Epithelial cell of proximal tubule (primary cell): Measurements from ENCODE around the gene TRIM31. TPM values are rescaled to one million over a fixed set of nuclear protein-coding genes. Genes with fewer than 3 reads are reported as not detected.
A peak's percentile ranks its signal among the peaks of the same experiment; 100 is the strongest.
"Not testable (repeated sequence)": the region's sequence is repeated elsewhere in the genome, so short reads cannot be mapped to it uniquely, and the experiment has no call there.

Experiments
- DNase-seq: peaks from one replicate; pipeline ENCODE4 v3.0.0-alpha.2; 2011; ENCODE audit warnings: low read depth
- H3K4me3 ChIP-seq: 2 replicates; pipeline ENCODE4 v1.5.1; 2011; ENCODE audit warnings: low read depth, mild to moderate bottlenecking, low read length
- total RNA-seq: library from RNA; depleted of rRNA; stranded (reverse); fragments of >200 nt; gene quantifications from 2 replicates; pipeline ENCODE4 v1.2.3, GENCODE V29; 2015
- TF ChIP-seq, protein P1 (sequence below): conservative IDR thresholded peaks from 2 replicates; pipeline ENCODE4 v1.5.1; 2012; ENCODE audit warnings: low read depth, mild to moderate bottlenecking, low read length

The TRIM31 gene
- total RNA-seq, 1 donor from 2014 or later = not detected

DNA sequence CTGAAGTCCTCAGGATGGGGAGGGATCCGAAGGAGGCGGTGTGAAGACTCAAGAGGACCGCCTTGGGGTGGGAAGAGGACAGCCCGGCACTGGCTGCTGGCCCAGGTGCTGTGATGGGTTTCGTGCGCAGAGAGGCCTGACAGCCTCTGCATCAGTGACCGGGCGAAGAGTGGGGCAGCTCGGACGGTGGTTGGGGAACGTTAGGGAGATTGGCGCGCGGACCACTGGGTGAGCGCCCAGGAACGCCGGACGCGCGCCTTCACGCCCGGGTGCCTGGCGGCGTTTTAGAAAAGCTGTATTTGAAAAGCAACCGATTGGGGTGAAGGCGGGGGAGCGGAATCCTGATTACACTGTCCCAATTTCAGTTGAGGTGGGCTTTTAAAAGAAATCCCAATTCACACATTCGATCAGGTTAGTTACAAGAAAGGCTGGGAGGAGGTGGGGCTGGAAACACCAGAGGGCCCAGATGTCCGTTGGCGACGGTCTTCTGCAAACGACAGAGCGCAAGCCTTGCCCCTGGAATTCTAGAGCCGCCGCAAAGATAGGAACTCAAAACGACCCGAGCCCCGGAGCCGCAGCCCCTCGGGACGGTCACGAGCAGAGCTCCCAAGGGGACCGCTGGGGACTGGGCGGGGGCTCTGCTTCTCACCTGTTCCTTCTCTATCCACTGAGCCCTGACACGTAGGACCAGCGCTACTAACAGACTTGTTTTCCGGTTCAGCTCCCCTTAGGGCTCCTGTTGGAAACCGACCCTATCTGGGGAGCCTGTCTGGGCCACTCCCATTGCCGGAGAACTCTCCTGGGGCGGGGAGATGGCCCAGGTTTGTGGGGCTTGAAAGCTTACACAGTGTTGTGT lies 14.6 kb upstream of the TRIM31 start:
- H3K4me3 ChIP-seq = peak overlapping the region; percentile 7
- TF ChIP-seq, protein P1, sequence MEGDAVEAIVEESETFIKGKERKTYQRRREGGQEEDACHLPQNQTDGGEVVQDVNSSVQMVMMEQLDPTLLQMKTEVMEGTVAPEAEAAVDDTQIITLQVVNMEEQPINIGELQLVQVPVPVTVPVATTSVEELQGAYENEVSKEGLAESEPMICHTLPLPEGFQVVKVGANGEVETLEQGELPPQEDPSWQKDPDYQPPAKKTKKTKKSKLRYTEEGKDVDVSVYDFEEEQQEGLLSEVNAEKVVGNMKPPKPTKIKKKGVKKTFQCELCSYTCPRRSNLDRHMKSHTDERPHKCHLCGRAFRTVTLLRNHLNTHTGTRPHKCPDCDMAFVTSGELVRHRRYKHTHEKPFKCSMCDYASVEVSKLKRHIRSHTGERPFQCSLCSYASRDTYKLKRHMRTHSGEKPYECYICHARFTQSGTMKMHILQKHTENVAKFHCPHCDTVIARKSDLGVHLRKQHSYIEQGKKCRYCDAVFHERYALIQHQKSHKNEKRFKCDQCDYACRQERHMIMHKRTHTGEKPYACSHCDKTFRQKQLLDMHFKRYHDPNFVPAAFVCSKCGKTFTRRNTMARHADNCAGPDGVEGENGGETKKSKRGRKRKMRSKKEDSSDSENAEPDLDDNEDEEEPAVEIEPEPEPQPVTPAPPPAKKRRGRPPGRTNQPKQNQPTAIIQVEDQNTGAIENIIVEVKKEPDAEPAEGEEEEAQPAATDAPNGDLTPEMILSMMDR = no peak
- no peak for DNase-seq

DNA sequence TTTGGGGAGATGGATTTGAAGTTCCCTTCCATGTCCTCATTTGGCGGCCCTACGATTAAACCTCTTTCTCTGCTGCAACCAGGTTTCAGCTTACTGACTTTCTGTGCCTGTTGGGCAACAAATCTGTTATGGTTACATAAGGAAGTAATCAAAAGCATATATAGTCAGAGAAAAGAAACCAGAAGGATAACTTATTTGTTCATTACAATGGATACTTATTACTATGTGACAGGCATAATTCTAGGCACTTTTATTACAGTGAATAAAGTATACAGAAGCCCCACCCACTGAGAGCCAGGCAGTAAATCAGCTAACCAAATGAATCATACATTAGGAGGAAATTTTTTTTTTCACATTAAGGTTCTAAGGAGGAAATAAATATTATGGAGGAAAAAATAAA lies 9.6 kb upstream of the TRIM31 start:
- no peak for DNase-seq
- TF ChIP-seq, protein P1 = no peak
- no peak overlapping the region for H3K4me3 ChIP-seq

- TF ChIP-seq, protein P1 = no peak
- H3K4me3 ChIP-seq = no peak overlapping the region
- DNase-seq = no peak
These were observed 8.8 kb upstream of the TRIM31 start for GRCh38 chr6:30121446-30122366.

- not testable (repeated sequence) for DNase-seq
These were observed 5.8 kb upstream of the TRIM31 start for GRCh38 chr6:30118691-30119090.

DNA sequence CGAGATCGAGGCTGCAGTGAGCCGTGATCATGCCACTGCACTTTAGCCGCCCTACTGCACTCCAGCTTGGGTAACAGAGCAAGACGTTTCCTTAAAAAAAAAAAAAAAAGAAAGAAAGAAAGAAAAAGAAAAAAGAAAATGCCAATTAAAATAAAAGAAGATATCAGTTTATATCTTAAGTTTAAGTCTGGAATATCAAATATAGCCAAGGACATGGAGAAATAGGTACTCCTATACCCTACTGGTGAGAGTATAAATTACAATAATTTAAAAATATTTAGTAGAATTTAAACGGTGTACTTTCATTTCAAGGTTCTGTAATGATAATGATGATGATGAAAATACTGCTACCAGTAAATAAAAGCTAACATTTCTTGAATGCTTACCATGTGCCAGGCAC lies 3.8 kb upstream of the TRIM31 start:
- TF ChIP-seq, protein P1 = no peak
- no peak for DNase-seq
- no peak overlapping the region for H3K4me3 ChIP-seq

More at GRCh38 chr6:30118691-30119090, 5.8 kb upstream of the TRIM31 start:
- not testable (repeated sequence) for H3K4me3 ChIP-seq

DNA sequence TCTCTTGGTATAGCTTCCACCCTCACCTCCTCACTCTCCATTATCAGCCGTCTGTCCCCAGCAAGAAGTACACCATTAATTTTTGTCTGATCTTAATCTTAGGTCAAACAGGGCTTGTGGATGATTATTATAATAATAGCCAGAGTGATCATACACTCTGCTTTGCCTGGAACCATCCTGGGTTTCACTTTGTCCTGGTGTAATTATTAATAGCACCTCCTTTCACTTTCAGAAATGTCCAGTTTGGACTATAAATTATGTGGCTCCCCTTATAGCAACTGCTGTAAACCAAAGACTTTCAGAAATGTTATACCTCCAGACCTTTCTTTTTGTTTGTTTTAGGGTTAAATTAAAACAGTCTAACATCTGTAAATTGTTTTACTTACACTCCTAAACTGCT lies 951 bp upstream of the TRIM31 start:
- TF ChIP-seq, protein P1 = no peak
- H3K4me3 ChIP-seq = no peak overlapping the region
- no peak for DNase-seq

GRCh38 chr6:30112402-30112994 lies 392 bp downstream of the TRIM31 start:
- TF ChIP-seq, protein P1 = no peak

More at GRCh38 chr6:30112402-30112994, 392 bp downstream of the TRIM31 start:
- no peak overlapping the region for H3K4me3 ChIP-seq
- no peak for DNase-seq
